NCI-H82 treated with DMSO at 0.1 percent for 48 hours (cell line): ENCODE data around the gene APOL2.

ENCODE experiments used
- DNase-seq: peaks from one replicate; lab custom pipeline; 2025; ENCODE audit not compliant: unreplicated experiment; lab: John Stamatoyannopoulos, UW

The APOL2 gene

GRCh38 chr22:36180038-36180880 is 59.1 kb downstream of the APOL2 start:
- peak; percentile 32 for DNase-seq

GRCh38 chr22:36177160-36177559 is 62.2 kb downstream of the APOL2 start:
- no peak for DNase-seq
